Stimulated activated CD8-positive, alpha-beta memory T cell treated with anti-CD3 and anti-CD28 coated beads, Interleukin-12 subunit alpha, Interleukin-12 subunit beta, amount 100 ng/mL, for 1 hour (primary cell): ENCODE measurements around the gene ZFC3H1.

Experiments used
- DNase-seq: peaks from one replicate; pipeline ENCODE4 v3.0.0-alpha.2; 2020; ENCODE audit warnings: low read depth

ZFC3H1 gene

DNA sequence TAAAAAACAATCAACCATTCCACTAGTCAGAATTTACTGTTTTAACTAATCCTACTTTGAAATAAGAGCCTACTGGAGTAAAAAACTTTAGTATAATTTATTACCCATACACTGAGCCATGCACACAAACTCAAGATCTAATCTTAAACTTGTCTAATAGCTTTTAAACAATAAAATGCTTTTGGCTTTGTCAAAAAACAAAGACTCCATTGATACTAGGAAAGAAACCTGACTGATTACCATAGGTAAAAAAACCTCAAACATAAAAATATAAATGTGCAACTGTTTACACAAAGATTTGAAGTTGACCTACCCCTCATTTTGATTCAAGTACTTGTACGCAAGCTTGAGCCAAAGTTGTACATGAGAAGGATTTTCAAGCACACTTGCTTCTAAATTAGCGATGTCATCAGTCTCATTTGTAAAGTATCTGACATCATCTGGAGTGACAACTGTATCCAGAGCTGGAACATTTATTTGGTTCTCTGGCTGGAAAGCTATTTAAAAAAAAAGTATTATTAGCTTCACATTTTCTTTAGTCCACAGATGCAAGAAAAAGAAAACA lies 36.1 kb downstream of the ZFC3H1 start:
- no peak for DNase-seq

- no peak for DNase-seq
These were observed 36.9 kb downstream of the ZFC3H1 start for GRCh38 chr12:71626768-71627167.

DNA sequence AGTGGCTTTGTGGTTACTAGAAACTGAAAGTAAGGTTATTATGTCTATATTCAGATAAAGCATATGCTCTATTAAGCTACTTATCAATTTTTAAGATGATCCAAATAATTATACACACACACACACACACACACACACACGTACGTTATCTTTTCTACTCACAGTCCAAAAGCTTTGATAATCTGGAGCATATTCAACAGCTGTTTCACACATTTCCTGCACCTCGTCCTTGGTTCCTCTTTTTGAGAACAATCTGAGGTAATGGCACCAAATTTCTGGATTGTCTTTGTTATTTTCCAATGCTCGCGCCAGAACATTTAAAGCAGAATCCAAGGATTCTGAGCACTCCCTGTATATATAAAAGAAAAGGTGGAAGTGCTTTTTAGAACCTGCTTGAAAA lies 37.5 kb downstream of the ZFC3H1 start:
- no peak for DNase-seq

GRCh38 chr12:71625476-71625875 lies 38.2 kb downstream of the ZFC3H1 start:
- DNase-seq, result no peak

GRCh38 chr12:71621938-71622337 lies 41.7 kb downstream of the ZFC3H1 start:
- DNase-seq, result no peak

- DNase-seq, result no peak
These were observed 53.4 kb downstream of the ZFC3H1 start for GRCh38 chr12:71610031-71610795.

- no peak for DNase-seq
These were observed 55.9 kb downstream of the ZFC3H1 start for GRCh38 chr12:71607494-71608330.

DNA sequence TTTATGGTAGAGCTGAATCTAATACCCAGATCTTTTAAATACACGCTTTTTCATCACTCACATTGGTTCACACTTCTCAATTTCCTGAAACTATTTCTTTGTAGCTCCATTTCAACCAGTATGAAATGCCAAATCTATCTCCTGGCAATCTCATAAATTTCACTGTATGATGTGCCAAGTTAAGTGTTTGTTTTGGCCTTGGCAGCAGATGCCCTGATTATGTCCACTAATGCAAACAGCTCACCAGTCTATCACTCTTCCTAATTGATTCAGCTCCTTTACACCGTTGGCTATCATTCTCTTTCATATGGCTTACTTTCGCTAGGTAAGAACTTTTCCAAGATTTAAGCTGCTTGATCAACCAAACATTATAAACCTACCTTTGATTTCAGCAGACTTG lies 58.6 kb downstream of the ZFC3H1 start:
- no peak for DNase-seq

DNA sequence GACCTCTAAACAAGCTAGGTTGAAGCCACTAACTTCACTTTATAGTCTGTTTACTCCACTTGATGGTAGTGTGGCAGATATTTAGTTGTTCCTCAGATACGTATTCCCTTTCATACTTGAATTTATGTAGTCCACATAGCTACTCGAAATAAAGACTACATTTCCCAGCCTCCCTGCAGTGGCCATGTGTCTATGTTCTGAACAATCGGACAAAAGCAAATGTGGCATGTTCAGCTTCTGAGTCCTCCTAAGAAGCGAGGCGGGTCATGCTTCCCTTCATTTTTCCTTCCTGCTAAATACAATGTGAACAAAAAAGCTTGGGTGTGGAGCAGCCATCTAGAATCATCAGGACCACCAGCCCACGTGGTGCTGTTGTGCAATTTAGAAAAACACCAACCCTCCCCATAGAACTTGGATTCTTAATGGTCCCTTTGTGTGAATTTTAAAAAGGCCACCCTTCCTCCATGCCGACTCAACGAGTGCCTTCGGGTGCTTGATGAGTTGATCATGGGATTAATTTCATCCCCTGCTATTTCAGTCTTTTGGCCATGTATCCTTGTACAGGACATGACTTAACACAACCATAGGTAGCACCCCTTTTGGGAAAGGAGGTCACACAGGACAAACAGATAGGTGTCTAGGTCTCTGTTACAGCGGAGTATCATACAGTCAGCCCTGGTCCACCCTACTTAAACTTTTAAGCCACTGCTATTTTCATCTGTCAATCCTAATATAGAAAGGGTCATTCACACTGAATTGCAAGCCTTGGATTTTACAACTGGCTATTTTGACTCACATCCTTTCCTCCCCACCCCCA lies 60.7 kb downstream of the ZFC3H1 start:
- no peak for DNase-seq

- DNase-seq, result no peak
These were observed 62.1 kb downstream of the ZFC3H1 start for GRCh38 chr12:71601546-71601945.

DNA sequence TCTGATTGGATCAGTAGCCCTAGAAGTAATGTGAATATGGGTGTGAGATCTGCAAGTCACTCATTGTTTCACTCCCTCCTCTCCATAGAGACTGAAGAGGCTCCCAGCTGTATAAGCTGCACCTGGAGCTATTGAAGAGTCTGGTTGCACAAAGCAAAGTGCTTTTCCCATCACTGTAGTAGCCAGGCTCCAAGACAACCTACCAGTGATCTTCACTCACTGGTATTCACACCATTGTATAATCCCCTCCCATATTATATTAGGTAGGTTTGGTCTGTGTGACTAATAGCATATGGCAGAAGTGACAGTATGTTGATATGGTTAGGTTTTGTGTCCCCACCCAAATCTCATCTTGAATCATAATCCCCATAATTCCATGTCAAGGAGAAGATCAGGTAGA lies 64.4 kb downstream of the ZFC3H1 start:
- no peak for DNase-seq

DNA sequence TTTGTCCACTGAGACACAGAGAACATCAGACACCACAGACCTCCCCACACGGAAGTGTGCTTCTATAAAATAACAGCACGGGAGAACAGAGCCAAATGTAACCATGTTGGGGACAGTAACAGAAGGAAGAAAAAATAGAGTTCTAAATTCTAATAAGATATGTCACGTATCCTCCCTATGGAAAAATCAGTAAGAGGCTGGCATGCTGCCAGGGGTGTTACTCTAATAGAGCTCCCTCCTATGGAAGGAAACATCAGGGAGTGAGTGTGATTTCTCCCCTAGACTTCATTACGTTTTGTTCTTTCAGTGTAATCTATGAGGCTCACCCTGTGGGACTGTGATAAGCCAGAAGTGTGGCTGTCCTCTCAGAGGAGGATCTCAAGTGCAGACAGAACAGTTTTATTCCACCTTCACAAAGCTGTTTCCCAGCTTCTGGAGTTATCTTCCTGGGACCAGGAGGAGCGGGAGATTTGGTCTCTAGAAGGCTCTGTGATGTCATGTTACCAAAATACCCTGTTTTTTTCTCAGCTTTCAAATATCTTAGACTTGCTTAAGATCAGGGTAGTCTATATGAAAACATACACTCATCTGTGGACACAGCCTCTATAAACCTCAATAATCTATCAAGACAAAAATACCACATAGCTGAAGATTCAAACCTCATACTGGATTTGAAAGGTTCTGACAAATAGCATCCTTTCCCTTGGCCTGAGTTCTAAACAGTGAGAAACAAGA lies 69.3 kb downstream of the ZFC3H1 start:
- DNase-seq, result no peak

DNA sequence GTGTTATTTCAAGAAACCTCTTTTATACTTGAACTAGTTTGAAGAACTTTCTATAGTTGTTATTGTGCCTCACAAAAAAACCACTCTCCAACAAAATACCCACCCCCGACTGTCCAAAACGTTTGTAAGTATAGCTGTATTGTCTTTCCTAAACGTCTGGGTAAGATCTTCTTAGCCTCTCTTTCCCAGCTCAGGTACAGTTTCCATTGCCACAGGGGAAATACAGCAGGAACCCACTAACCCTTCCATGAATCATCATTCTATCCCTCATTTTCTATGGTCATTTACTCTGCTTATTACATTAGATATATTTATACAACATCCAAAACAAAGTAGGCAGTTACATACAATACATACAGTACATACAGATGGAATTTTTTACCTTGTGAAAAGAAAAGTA lies 70.8 kb downstream of the ZFC3H1 start:
- DNase-seq, result no peak

- DNase-seq, result no peak
These were observed 72.0 kb downstream of the ZFC3H1 start for GRCh38 chr12:71591601-71592000.

DNA sequence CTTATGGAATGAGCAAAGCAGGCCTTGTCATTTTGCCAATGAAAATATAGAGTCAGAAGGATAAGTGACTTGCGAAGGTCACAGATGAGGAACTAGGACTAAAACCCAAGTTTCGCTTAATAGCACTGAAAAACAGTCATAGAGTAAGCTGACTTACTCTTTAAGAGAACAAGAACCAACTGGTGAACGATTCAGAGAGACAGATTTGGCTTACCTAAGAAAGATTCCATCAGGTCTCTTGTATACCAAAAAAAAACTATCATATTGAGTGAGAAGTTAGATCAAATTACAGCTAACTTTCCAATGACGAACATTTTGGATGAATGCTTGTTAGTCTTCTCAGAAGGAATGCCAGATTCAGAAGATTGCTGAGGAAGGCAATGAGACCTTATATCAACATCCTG lies 74.2 kb downstream of the ZFC3H1 start:
- DNase-seq, result no peak

DNA sequence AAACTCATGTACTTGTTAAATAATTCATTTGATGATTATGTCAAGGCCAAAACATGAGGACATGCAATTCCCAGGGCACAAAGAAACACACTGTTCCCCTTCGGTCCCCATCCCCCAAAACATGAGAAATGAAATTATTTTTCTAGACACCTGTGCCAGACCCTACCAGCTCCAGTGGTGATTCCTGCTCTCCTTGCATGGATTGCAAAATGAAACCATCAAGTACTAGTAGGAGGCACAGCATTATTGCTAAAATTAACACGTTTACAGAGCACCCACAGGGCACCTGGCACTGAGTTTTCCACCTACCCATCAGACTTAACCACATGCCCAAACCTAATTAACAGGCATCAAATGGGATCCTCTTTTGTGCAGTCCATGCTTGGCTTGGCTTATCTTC lies 76.6 kb downstream of the ZFC3H1 start:
- no peak for DNase-seq

DNA sequence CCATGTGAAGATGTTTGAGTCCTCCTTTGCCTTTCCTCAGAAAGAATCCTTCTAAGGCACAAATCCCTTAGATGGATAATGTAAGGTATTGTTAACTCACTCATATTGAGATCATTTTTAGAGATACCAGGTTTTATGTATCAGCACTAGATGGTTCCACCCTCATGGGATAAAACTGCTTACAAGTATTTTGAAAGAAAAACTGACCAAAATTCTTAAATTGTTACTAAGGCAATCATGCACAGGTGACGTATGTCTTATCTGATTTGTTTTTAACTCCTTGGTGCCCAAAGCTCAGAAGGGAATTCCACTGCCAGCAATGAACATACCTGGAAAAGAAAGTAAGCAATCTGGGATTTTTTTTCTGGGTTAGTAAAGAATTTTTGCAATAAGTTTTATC lies 78.4 kb downstream of the ZFC3H1 start:
- DNase-seq, result no peak

DNA sequence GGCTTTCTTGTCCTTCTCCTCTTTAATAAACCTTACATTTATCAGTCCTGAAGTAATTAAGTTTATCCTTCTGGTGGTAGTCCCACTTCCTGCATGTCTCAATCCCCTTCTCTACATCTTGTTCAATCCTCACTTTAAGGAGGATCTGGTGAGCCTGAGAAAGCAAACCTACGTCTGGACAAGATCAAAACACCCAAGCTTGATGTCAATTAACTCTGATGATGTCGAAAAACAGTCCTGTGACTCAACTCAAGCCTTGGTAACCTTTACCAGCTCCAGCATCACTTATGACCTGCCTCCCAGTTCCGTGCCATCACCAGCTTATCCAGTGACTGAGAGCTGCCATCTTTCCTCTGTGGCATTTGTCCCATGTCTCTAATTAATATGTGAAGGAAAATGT lies 79.3 kb downstream of the ZFC3H1 start:
- DNase-seq, result no peak

- DNase-seq, result no peak
These were observed 80.7 kb downstream of the ZFC3H1 start for GRCh38 chr12:71582925-71583324.

DNA sequence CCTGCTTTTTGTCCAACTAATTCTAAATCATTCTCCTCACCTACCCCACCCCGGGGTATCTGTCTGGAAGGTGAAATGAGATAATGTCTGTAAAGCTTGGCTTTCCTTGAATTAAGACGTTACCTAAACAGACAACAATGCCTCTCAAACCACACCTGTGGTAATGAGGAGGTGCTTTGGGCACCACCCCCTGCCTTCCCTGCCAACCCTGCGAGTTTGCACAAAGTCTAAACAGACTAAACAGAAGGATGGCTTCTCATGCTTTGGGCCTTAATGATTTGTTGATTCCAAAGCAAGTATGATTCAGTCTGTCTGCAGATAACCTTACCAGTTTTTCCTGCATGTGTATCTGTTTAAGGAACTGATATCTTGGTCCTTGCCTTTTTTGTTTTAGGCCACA lies 82.4 kb downstream of the ZFC3H1 start:
- DNase-seq, result no peak

DNA sequence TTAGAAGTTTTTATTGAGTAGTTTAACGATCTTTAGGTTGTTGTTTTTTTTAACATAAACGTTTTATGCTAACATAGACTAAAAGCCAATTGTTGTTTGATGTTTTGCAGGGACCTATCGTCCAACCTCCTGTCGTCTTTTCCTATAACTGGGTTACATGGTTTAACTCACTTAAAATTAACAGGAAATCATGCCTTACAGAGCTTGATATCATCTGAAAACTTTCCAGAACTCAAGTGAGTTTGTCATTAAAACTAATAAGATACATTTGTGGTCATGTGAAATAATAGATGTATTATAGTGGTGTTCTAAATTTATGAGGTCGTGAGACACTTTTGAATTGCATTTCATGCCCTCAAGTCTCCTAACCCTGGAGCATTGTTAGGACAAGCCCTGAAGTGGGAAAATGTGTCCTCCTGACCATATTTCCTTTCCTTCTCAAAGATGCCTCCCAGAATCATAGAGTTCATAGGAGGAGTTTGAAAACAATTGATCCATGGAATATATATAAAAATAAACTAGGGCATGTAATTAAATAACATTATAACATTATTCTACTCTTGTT lies 84.9 kb downstream of the ZFC3H1 start:
- DNase-seq, result no peak
